Stimulated activated CD4-positive, alpha-beta T cell treated with anti-CD3 and anti-CD28 coated beads, TNF-alpha, amount 100 ng/mL, for 1 hour (primary cell): ENCODE results near the gene ST8SIA6.
"Not testable (repeated sequence)": the region's sequence is repeated elsewhere in the genome, so short reads cannot be mapped to it uniquely, and the experiment has no call there.

Source experiments
- DNase-seq, 3 donors: peaks; one replicate each; pipeline ENCODE4 v3.0.0-alpha.2; 2020; ENCODE audit warnings: low read depth in 3 of 3, low spot score in 1 of 3

Gene ST8SIA6

GRCh38 chr10:17454161-17455014, at the start of gene ST8SIA6:
Gene ST8SIA6 (minus strand): TSS chr10:17454595. CDS start chr10:17454255, 340 bp downstream.
- DNase-seq = peak in 1 of 3 donors; percentile 24

GRCh38 chr10:17503795-17504194, 49.4 kb upstream of the ST8SIA6 start:
- no peak for DNase-seq

GRCh38 chr10:17502814-17503213, 48.4 kb upstream of the ST8SIA6 start:
- no peak for DNase-seq

DNA sequence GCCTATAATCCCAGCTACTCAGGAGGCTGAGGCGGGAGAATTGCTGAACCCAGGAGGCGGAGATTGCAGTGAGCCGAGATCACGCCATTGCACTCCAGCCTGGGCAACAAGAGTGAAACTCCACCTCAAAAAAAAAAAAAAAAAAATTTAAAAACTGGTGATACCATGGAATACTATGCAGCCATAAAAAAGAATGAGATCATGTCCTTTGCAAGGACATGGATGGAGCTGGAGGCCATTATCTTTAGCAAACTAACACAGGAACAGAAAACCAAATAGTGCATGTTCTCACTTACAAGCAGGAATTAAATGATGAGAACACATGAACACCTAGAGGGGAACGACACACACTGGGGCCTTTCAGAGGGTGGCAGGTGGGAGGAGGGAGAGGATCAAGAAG, 44.6 kb upstream of the ST8SIA6 start:
- not testable (repeated sequence) for DNase-seq

- DNase-seq = no peak
Measured at GRCh38 chr10:17497446-17498030, 43.1 kb upstream of the ST8SIA6 start.

DNA sequence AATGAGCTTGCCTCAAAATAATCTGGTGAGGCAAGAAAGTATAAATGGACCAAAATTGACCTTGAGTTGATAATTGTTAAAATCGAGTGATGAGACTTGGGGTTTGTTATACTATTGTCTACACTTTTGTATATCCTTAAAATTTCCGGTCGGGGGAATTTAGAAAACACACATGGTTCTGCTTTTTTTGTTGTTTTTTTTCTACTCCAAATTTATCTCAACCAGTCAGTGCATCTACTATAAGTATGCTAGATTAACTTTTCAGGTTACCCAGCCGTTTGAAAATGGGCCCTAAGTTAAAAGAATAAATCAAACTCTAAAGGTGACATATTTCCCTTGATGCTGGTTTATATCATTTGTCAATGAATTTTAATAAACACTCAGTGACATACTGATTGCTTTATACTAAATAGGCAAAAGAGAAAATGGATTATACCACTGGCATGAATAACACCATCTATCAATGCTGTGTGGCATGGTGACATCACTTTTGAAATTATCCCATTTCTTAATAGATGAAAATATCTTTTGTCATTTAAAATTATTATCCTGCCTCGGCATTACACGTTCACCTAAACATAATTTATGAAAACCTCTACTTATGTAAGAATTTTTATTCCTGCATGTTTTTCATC, 40.3 kb upstream of the ST8SIA6 start:
- no peak for DNase-seq

DNA sequence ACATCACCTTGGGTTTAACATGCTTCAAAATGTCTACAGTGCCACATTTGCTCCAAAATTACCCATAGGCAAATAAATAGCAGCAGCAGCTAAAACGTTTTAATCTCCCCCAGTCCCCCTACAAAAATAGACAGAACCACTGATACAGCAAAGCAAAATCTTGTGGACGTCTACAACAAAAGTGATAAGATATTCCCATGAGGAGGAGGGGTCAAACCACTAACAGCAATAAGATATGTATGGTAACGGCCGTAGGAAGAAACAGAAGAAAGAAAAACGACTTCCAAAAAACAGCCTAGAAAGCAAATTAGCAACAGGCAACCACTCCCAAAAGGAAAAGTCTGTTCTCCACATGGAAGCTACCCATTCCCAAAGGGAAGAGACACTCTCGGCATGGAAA, 34.5 kb upstream of the ST8SIA6 start:
- DNase-seq = no peak

DNA sequence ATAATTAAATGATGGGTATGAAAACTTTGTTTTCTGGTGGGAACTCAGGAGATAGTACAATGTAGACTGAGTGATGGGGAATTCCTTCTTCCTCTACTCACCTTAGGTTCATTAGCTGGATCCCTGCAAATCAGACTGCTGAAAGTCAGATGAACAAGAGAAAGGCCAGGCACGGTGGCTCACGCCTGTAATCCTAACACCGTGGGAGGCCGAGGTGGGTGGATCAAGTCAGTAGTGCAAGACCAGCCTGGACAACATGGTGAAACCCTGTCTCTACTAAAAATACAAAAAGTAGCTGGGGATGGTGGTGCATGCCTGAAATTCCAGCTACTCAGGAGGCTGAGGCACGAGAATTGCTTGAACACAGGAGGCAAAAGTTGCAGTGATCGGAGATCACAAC, 28.7 kb upstream of the ST8SIA6 start:
- DNase-seq = no peak

GRCh38 chr10:17479822-17480221, 25.4 kb upstream of the ST8SIA6 start:
- DNase-seq = no peak

- no peak for DNase-seq
Measured at GRCh38 chr10:17479015-17479615, 24.7 kb upstream of the ST8SIA6 start.

- no peak for DNase-seq
Measured at GRCh38 chr10:17476073-17476472, 21.7 kb upstream of the ST8SIA6 start.

DNA sequence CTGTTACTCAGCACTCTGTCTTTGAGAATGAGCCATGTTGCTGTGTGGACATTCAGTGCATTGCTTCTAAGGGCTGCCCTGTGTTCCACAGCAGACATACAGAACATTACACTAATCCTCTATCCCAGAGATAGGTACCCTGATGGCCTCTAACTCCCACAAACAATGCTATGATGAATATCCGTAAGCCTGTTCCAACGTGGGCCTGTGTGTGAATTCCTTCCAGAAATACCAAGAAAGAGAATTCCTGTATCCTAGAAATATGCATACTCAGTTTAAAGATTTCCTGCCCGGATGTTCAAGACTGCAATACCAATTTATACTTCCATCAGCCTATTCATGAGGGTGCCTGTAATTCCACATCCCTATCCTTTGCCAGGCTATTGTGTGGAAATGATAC, 21.3 kb upstream of the ST8SIA6 start:
- DNase-seq = no peak

DNA sequence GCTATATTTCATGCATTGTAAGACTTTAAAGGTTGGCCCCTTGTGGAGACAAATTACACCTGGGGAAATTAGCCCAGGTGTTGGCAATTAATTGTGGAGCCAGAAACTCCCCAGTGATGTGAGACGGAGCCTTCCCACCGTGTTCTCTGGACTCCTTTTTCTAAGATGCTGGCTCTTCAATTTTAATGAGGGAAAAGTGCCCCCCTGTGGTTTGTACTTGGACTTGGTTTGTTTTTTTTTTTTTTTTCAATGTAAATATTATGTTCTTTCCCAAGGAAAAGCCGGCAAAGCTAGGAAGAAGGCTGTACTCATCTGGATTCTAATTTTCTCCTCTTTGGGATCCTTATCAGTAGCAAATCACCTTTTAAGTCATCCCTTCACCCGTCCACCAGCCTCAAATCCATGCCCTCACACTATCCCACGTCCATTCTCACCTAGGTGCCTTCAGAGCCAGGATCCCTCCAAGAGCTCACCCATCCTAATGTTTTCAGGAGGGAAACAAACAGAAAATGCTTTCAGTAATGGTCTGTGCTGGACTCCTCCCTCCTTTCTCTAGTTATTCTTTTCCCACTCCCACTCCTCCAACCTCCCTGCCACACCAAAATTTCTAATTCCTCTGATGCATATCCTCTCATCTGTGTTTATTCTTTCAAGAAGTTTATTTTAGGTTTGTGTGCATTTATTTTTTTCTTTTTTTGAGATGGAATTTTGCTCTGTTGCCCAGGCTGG, 20.4 kb upstream of the ST8SIA6 start:
- DNase-seq = no peak

- DNase-seq = no peak
Measured at GRCh38 chr10:17473228-17473950, 19.0 kb upstream of the ST8SIA6 start.

- no peak for DNase-seq
Measured at GRCh38 chr10:17472481-17473227, 18.3 kb upstream of the ST8SIA6 start.

DNA sequence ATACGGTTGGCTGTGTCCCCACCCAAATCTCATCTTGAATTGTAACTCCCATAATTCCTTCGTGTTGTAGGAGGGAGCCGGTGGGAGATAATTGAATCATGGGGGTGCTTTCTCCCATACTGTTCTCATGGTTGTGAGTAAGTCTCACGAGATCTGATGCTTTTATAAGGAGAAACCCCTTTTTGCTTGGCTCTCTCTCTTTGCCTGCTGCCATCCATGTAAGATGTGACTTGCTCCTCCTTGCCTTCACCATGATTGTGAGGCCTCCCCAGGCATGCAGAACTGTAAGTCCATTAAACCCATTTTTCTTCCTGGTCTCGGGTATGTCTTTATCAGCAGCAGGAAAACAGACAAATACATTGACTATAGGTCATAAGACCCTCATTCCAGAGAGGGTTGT, 15.9 kb upstream of the ST8SIA6 start:
- DNase-seq = no peak

GRCh38 chr10:17465328-17466125, 11.1 kb upstream of the ST8SIA6 start:
- DNase-seq = no peak

- no peak for DNase-seq
Measured at GRCh38 chr10:17464545-17464944, 10.2 kb upstream of the ST8SIA6 start.

DNA sequence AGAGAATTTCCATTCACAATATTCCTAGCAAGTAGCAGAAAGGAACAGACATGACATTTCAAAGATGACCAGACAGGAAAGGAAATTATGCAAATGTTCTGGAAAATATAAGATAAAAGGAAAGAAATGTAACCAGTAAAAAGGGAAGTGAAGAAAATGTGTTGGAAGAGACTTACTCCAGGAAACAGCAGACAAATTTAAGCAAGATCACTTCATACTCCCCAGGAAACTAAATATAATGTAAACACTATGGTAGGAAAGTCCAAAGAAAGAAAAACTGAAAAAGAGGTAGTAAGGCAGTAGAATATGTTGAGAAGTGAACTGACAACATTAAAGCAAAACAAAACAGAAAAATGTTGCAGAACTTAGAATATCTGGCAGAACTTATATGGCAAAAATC, 6.4 kb upstream of the ST8SIA6 start:
- no peak for DNase-seq
